SH-SY5Y (cell line): Measurements from ENCODE around the gene MBOAT2.

Experiments used
- GATA2 ChIP-seq: IDR thresholded peaks from 2 replicates; pipeline ENCODE4 v1.6.1; 2011; ENCODE audit warnings: mild to moderate bottlenecking, low read depth, low read length
- GATA3 ChIP-seq: IDR thresholded peaks from 2 replicates; pipeline ENCODE4 v1.6.1; 2011; ENCODE audit warnings: low read depth, mild to moderate bottlenecking, low read length, moderate library complexity

DNA sequence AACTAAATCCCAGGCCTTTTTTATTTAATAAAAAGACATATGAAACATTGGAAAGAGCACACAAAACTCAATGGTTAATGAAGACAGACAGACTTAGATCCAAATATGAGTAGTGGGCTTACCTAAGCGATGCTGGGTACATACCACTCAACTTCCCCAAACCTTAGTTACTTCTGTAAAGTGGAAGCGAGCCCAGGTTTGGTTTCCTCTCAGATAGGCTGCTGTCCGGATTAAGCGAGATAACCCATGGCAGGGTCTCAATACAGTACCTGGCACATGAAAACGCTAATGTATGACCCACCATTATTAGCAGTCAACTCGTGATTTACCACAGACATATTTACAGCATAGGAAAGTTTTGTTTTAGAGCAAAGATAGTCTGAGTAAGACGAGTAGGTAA is 21.6 kb downstream of the MBOAT2 start:
- no peak for TF ChIP-seq GATA2
- TF ChIP-seq GATA3, result no peak
